ENCODE results near the gene SERPINB1.
"Not testable (repeated sequence)": the region's sequence is repeated elsewhere in the genome, so short reads cannot be mapped to it uniquely, and the experiment has no call there.

SERPINB1 gene

DNA sequence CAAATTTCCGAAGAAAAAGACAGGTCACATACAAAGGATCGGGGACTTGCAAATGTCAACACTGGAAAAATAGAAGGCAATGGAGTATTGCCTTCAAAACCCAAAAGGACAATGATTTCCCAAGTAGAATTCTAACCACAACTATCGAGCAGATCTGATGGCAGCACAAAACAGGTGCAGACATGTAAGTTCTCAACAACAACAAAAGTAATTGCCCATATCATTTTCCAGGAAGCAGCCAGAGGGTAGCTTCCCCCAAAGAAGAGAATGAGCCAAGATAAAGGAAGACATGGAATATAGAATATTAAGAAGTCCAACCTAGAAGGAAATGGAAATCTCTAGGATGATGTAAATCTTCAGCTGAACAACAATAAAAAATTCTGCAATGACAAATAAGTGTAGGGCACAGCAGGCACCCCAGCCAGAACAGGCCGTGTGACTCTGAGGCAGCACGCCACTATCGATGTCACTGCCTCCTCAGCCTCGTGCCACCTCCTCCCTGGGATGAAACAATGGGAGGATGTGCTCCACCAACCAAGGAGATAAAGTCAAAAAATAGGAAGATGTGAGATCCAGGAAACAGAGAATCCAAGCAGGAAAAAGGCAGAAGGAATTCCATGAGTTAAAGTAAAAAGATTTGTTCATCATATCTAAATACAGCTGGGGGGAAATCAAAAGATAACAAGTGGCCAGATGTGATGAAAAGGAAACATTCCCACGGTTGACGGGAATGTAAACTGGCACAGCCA is 34.1 kb downstream of the SERPINB1 start:
- Mint-ChIP-seq H3K9me3 (no peaks in the 10 kb centered on the region), H3K4me3 (no peak overlapping the region), H3K4me1 (ENCODE audit: low read depth) (peaks cover 11% of the 10 kb centered on the region), H3K27me3 (ENCODE audit: low read depth) (no peaks in the 10 kb centered on the region), H3K36me3 (ENCODE audit: low read depth) (no peaks in the 10 kb centered on the region), H3K27ac (no peak overlapping the region)
- DNase-seq (ENCODE audit: low spot score): no peak

DNA sequence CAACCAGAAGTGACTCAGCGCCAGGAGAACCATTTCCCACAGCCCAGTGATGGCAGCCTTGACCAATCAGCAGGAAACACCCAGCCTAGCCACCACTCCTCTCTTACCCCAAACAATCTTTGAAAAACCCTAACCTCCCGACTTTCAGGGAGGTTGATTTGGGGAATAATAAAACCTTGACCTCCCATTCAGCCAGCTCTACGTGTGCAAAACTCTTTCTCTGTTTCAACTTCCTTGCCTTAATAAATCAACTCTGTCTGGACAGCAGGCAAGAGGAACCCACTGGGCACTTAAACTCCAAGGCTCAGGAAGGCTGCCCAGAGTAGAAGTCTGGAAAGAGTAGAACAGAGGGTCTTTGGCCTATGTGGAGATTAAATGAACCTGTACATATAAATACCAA is 35.0 kb downstream of the SERPINB1 start:
- Mint-ChIP-seq H3K36me3 (ENCODE audit: low read depth) (no peaks in the 10 kb centered on the region), H3K9me3 (no peaks in the 10 kb centered on the region), H3K27me3 (ENCODE audit: low read depth) (no peaks in the 10 kb centered on the region), H3K4me1 (ENCODE audit: low read depth) (peaks cover 11% of the 10 kb centered on the region), H3K27ac (no peak overlapping the region), H3K4me3 (no peak overlapping the region)
- no peak for DNase-seq (ENCODE audit: low spot score)

DNA sequence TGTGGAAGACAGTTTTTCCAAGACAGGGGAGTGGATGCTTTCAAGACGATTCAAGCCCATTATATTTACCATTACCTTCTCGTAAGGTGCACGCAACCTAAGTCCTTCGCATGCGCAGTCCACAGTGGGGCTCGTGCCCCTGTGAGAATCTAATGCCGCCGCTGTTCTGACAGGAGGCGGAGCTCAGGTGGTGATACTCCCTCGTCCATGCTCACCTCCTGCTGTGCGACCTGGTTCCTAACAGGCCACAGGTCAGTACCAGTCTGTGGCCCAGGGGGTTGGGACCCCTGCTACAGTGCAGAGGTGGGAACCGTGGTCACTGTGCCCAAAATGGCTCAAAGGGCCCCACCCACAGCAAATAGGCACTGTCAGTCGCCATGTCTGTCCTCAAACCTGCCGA is 36.6 kb downstream of the SERPINB1 start:
- Mint-ChIP-seq H3K9me3 (no peaks in the 10 kb centered on the region), H3K36me3 (ENCODE audit: low read depth) (no peaks in the 10 kb centered on the region), H3K4me1 (ENCODE audit: low read depth) (peaks cover 11% of the 10 kb centered on the region), H3K27me3 (ENCODE audit: low read depth) (no peaks in the 10 kb centered on the region), H3K27ac (no peak overlapping the region), H3K4me3 (no peak overlapping the region)
- no peak for DNase-seq (ENCODE audit: low spot score)

DNA sequence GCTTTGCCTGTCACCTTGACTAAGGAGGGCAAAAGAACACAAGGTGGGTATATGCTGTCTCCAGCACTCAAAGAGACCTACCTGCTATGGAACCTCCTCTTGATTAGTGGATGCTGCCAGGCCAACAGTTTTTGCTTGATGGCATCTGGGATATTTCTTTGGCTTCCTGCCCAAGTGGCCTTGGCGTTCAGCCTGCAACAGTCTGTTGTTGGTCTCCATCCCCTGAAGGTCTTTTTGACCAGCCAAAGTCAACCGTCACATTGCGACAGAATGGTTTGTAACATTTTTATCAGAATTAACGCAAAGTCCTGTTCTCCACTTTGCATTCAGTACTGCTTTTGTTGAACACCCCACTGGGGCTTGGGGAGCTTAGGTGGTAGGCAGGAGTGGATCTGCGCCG is 37.1 kb downstream of the SERPINB1 start:
- no peak for DNase-seq (ENCODE audit: low spot score)
- no peaks in the 10 kb centered on the region for H3K36me3 Mint-ChIP-seq (ENCODE audit: low read depth)
- no peak overlapping the region for H3K4me3 Mint-ChIP-seq
- H3K4me1 Mint-ChIP-seq (ENCODE audit: low read depth): peaks cover 11% of the 10 kb centered on the region
- H3K27ac Mint-ChIP-seq: no peak overlapping the region
- H3K9me3 Mint-ChIP-seq: no peaks in the 10 kb centered on the region
- H3K27me3 Mint-ChIP-seq (ENCODE audit: low read depth): no peaks in the 10 kb centered on the region

DNA sequence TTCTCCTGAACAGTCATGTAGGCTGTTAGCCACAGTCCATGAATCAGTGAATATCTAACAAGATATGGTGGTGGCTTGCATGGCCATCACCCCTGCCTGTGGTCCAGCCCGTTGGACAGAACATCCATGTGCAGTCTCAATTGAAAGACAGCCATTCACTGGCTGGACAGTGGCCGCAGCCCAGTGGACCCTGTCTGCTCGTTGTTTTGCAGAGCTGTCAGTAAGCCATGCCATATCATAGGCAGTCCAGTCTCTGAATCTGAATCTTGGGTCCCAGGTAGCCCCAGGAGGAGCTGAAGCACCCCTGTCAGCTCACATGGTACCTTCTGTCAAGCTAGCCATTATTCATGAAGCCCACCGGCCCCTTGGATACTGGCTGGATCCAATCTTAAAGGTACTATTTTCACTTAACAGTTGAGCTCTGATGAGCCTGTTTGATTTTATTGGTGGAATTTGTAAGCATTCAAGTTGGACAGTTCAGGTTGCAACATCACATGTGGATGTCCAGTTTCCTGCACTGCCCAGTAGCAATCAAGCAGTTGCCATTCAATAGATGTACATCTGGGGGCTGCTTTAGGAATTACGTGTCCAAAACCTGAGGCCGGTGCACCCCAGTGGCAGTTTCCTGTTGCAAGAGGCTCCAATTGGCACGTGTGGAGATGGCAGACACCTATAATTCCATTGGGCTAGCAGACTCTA is 37.8 kb downstream of the SERPINB1 start:
- no peaks in the 10 kb centered on the region for H3K9me3 Mint-ChIP-seq
- H3K36me3 Mint-ChIP-seq (ENCODE audit: low read depth): no peaks in the 10 kb centered on the region
- H3K4me3 Mint-ChIP-seq: no peak overlapping the region
- no peak for DNase-seq (ENCODE audit: low spot score)
- peaks cover 13% of the 10 kb centered on the region for H3K4me1 Mint-ChIP-seq (ENCODE audit: low read depth)
- H3K27me3 Mint-ChIP-seq (ENCODE audit: low read depth): no peaks in the 10 kb centered on the region
- H3K27ac Mint-ChIP-seq: no peak overlapping the region

DNA sequence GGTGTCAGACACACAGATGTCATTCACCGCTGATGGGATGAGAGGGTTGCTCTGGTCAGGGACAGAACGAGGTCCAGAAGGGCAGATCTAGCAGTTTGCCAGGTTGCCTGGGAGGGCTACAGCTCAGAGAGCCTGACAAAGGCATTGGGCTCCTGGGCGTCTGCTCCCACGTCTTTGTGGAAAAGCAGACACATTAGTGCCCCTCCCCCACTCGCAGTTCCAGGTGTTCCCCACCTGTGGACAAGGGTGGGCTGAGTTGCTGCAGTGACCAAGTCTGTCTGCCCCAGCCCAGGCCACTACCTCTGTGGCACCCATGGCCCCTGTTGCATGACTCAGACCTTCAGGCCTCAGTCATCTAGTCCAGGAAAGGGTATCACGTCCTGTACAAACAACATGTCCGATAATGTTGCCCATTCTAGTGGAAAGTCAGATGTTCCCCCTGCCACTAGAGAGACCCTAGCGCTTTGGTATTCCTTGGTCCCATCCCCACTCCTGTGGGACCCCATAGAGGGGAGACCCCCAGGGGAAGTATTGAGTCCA is 39.1 kb downstream of the SERPINB1 start:
- Mint-ChIP-seq H3K4me1 (ENCODE audit: low read depth) (peaks cover 19% of the 10 kb centered on the region), H3K27me3 (ENCODE audit: low read depth) (no peaks in the 10 kb centered on the region), H3K4me3 (no peak overlapping the region), H3K36me3 (ENCODE audit: low read depth) (no peaks in the 10 kb centered on the region), H3K9me3 (no peaks in the 10 kb centered on the region), H3K27ac (no peak overlapping the region)
- DNase-seq (ENCODE audit: low spot score): no peak

DNA sequence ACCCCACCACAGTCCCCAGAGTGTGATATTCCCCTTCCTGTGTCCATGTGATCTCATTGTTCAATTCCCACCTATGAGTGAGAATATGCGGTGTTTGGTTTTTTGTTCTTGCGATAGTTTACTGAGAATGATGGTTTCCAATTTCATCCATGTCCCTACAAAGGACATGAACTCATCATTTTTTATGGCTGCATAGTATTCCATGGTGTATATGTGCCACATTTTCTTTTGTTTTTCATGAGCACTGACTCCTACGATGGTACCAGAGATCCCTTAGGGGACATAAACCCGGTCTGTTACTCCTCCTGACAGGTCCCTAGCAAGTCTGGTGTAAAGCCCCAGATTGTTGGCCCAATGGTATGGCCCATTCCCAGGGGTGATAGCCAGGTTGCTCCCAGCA is 40.0 kb downstream of the SERPINB1 start:
- not testable (repeated sequence) for H3K4me3 Mint-ChIP-seq; H3K36me3 Mint-ChIP-seq (ENCODE audit: low read depth); DNase-seq (ENCODE audit: low spot score); H3K9me3 Mint-ChIP-seq; H3K27me3 Mint-ChIP-seq (ENCODE audit: low read depth); H3K27ac Mint-ChIP-seq
- H3K4me1 Mint-ChIP-seq (ENCODE audit: low read depth): peaks cover 27% of the 10 kb centered on the region

DNA sequence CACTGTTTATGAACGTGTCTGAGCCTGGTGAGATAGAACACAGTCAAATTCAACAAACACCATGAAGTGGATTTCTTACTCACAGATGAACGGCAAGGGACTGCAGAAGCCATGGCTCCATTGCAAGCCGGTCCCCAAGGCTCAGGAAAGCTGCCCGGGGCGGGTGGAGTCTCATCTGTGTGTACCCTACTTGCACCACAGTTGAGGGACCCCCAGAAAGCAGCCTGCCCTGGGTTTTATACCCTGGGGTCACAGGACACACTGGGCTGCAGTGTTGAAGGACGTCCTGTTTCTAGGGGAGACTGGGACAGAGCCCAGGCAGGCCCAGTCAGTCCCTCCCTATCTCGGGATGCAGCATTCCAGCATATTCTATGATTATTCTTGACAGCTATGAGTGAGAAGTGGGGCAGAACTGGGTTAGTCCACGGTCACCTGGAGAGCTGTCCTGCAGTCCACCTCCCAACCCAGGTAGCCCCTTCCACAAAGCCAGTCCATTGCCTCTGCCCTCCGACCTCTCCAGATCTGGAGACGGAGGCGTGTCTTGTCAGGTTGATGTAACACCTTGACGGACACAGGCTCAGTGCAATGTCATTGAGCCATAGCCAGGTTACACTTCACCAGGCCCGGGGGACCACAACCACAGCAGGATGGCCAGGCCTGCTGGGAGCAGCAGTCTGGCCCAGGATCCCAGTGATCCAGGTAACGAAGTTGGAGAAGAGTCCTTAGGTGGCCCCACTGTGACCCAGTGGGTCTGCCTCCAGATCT is 40.9 kb downstream of the SERPINB1 start:
- H3K27me3 Mint-ChIP-seq (ENCODE audit: low read depth): no peaks in the 10 kb centered on the region
- DNase-seq (ENCODE audit: low spot score): no peak
- H3K9me3 Mint-ChIP-seq: no peaks in the 10 kb centered on the region
- no peak overlapping the region for H3K4me3 Mint-ChIP-seq
- H3K4me1 Mint-ChIP-seq (ENCODE audit: low read depth): peaks cover 30% of the 10 kb centered on the region
- H3K36me3 Mint-ChIP-seq (ENCODE audit: low read depth): peaks cover 5% of the 10 kb centered on the region
- H3K27ac Mint-ChIP-seq: no peak overlapping the region

DNA sequence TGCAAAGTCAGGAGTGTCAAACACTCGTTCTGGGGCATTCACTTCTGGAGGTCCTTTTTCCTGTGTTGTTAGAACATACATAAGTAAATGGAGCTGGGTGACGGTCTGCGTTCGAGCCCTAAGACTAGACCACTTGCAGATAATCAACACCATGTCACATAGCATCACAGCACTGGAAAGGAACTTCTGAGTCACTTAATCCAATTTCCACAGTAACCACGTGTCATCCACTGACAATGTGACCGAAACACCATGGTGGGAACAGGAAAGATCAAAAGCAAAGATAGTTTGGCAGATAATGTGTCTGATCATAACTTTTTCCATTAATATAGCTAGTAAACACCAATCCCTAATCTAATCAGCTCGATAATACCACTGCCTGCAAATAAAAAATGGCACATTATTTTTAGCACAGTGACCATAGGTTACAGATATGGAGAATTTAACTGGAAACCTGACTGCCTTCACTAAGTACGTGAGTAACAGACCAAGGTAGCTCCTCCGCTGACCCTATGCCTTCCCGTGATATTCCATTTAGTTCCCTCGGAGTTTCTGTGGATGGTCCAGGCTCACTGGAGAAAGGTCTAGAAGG is 41.6 kb downstream of the SERPINB1 start:
- Mint-ChIP-seq H3K36me3 (ENCODE audit: low read depth) (peaks cover 5% of the 10 kb centered on the region), H3K27me3 (ENCODE audit: low read depth) (no peaks in the 10 kb centered on the region), H3K9me3 (no peaks in the 10 kb centered on the region), H3K4me3 (no peak overlapping the region), H3K4me1 (ENCODE audit: low read depth) (peaks cover 35% of the 10 kb centered on the region), H3K27ac (peak overlapping the region; percentile 41)
- peak; percentile 49 for DNase-seq (ENCODE audit: low spot score)

DNA sequence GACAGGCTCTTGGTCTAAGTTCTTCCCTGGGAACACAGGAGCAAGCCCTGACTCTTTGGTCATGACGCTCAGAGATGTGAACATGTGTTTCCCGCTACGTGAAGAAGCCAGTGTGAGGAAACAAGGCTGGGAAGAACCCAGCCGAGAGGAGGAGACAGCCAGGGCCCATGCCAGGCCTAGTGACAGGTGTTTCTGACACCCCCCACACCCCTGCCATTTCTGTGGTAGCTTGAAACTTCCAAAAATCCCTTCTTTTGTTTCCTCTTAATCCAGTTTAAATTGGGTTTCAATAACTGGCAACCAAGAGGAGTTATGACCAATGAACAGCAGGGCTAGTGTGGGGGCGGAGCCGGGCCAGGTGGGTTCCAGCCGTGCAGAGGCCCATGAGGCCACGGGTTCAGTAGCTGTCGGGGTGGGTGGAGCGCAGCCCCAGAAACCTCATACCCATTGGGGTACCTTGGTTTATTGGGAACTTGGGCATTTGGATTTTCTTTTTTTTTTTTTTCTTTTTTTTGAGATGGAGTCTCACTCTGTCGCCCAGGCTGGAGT is 43.0 kb downstream of the SERPINB1 start:
- no peaks in the 10 kb centered on the region for H3K9me3 Mint-ChIP-seq
- no peak for DNase-seq (ENCODE audit: low spot score)
- no peak overlapping the region for H3K4me3 Mint-ChIP-seq
- H3K4me1 Mint-ChIP-seq (ENCODE audit: low read depth): peaks cover 43% of the 10 kb centered on the region
- H3K27ac Mint-ChIP-seq: no peak overlapping the region
- H3K27me3 Mint-ChIP-seq (ENCODE audit: low read depth): no peaks in the 10 kb centered on the region
- H3K36me3 Mint-ChIP-seq (ENCODE audit: low read depth): peaks cover 5% of the 10 kb centered on the region

DNA sequence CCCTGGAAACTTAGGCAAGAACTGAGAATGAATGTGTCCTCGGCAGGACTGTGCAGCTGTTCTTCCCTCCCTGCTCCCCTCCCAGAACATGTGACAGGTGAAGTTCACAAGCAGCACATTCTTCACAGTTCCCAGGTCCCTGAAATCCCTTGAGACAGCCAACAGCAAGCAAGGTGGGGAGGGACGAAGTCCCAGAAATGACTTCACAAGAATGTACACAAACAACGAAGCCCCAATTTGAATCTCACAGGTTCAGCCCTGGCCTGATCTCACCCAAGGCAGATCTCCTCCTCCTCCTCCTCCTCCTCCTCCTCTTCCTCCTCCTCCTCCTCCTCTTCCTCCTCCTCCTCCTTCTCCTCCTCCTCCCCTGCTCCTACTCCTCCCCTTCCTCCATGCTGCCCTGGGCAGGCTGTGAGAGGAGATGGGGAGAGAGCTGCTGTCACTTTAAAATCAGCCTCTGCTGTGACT is 44.1 kb downstream of the SERPINB1 start:
- peaks cover 8% of the 10 kb centered on the region for H3K36me3 Mint-ChIP-seq (ENCODE audit: low read depth)
- H3K27me3 Mint-ChIP-seq (ENCODE audit: low read depth): no peaks in the 10 kb centered on the region
- peaks cover 54% of the 10 kb centered on the region for H3K4me1 Mint-ChIP-seq (ENCODE audit: low read depth)
- peak overlapping the region; percentile 77 for H3K27ac Mint-ChIP-seq
- H3K9me3 Mint-ChIP-seq: no peaks in the 10 kb centered on the region
- no peak for DNase-seq (ENCODE audit: low spot score)
- no peak overlapping the region for H3K4me3 Mint-ChIP-seq

DNA sequence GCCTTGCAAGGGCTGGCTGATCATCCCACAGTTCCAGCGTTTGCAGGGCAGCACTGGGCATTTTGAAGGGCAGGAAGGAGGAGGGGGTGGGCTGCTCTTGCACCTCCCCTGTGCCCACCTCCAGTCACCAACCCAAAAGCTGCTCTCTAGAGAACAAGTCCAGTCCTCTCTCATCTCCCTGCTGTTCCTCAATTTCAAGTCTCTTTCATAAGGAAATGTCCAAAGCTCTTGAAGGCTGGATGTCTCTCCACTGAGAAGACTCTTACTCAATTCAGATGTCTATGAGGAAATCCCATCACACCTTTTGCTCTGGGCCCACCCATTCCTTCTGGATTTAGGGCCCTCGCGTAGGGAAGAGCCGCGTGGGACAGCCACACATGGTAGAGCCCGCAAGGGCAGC is 44.8 kb downstream of the SERPINB1 start:
- Mint-ChIP-seq H3K27me3 (ENCODE audit: low read depth) (no peaks in the 10 kb centered on the region), H3K27ac (no peak overlapping the region), H3K4me3 (no peak overlapping the region), H3K36me3 (ENCODE audit: low read depth) (peaks cover 8% of the 10 kb centered on the region), H3K4me1 (ENCODE audit: low read depth) (peaks cover 58% of the 10 kb centered on the region), H3K9me3 (no peaks in the 10 kb centered on the region)
- DNase-seq (ENCODE audit: low spot score): no peak

DNA sequence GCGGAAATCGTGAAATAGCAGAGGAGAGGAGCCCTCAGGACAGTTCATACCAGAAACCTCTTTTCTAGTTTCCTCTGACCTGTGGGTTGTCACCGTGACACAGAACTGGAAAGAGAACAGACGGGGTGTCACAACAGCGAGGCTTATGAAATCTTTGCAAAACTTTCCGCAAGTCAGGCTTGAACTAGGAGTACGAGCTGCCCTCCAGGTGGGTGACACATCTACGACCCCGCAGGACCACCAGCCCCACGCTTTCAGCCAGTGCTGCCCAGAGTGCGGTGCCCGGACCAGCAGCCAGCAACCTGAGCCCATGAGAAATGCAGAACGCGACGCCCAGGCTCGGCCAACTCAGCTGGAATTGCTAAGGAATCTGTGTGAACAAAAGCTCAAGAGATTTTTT is 45.7 kb downstream of the SERPINB1 start:
- Mint-ChIP-seq H3K9me3 (no peaks in the 10 kb centered on the region), H3K4me1 (ENCODE audit: low read depth) (peaks cover 62% of the 10 kb centered on the region), H3K36me3 (ENCODE audit: low read depth) (peaks cover 11% of the 10 kb centered on the region), H3K27ac (no peak overlapping the region), H3K27me3 (ENCODE audit: low read depth) (no peaks in the 10 kb centered on the region), H3K4me3 (no peak overlapping the region)
- no peak for DNase-seq (ENCODE audit: low spot score)
